Thyroid gland (tissue), 4 donors: Measurements from ENCODE around the gene NTMT2.

Experiments
- CTCF ChIP-seq, 6 experiments: fragments of 200-600 bp in 3 of 6; fragments of 450-650 bp in 3 of 6; sonication (generic) in 3 of 6; IDR thresholded peaks; one replicate each; pipeline ENCODE4 v1.5.1; 2016 to 2019; ENCODE audit warnings: antibody characterized with exemption in 6 of 6, mild to moderate bottlenecking in 2 of 6, inconsistent platforms in 1 of 6, moderate library complexity in 1 of 6
- POLR2A ChIP-seq, 2 donors: fragments of 450-650 bp; IDR thresholded peaks; one replicate each; pipeline ENCODE4 v1.6.1; 2017; ENCODE audit warnings: antibody characterized with exemption in 2 of 2, mild to moderate bottlenecking in 2 of 2, moderate library complexity in 1 of 2

- TF ChIP-seq CTCF (IDR thresholded peaks at IDR 0.05) (no peak), POLR2A (IDR thresholded peaks at IDR 0.05) (no peak)
Measured at GRCh38 chr1:170114906-170115305, 30.9 kb upstream of the NTMT2 start.
